K562 (cell line): ENCODE data around the gene SLC17A1. TPM values are rescaled to one million over a fixed set of nuclear protein-coding genes. Genes with fewer than 3 reads are reported as not detected.

Source experiments
- ATAC-seq: fragments of 200-7000 bp; cut with Tn5 transposase; 3 replicates; pipeline ENCODE4 v1.9.1; 2020; ENCODE audit warnings: moderate library complexity
- BruUV-seq: library from RNA; stranded (reverse); fragments of 400-500 nt; replicated peaks from 2 replicates; lab custom pipeline; 2021; lab: Mats Ljungman, UMichigan
- CTCF ChIA-PET: fragments of 300-600 bp; formaldehyde crosslinking; extraction: SDS; loops from one replicate; lab custom pipeline; 2021; ENCODE audit warnings: low intra/inter-chr PET ratio; lab: Yijun Ruan, JAX
- POLR2A ChIA-PET: fragments of 300-600, 350-650 bp; sonication (Branson Sonifier 250); formaldehyde crosslinking; extraction: SDS; loops from one replicate; lab custom pipeline; 2021; ENCODE audit warnings: antibody characterized with exemption, inconsistent platforms; lab: Yijun Ruan, JAX
- DNase-seq, 4 experiments: peaks; one replicate each; pipeline versions ENCODE4 v3.0.0 to v3.0.0-alpha.2; 2011 to 2018; ENCODE audit warnings: low spot score in 3 of 4, mixed read lengths in 3 of 4; ENCODE audit errors: extremely low read depth in 1 of 4
- FAIRE-seq: peaks from 2 replicates; lab custom pipeline; 2011; peaks lifted over from hg19 to GRCh38; lab: Jason Lieb, UNC
- H2AFZ ChIP-seq: 2 replicates; pipeline ENCODE4 v1.6.0; 2011; ENCODE audit warnings: low read depth, low read length, control low read depth, inconsistent platforms
- H3K27ac ChIP-seq: fragments of 200-600 bp; 3 replicates; pipeline ENCODE4 v1.8.0; 2011; ENCODE audit warnings: low read depth, mild to moderate bottlenecking, control low read depth, inconsistent platforms, low read length, moderate library complexity, mixed read lengths; ENCODE audit errors: extremely low read depth
- H3K27me3 ChIP-seq, 2 experiments: fragments of 300-600 bp in 1 of 2; 2 replicates in 1 of 2; 3 replicates in 1 of 2; pipeline versions ENCODE4 v1.6.0 to v1.8.0; 2011; ENCODE audit warnings: inconsistent platforms in 2 of 2, low read length in 2 of 2, mild to moderate bottlenecking in 1 of 2, mixed read lengths in 1 of 2, moderate library complexity in 1 of 2; ENCODE audit not compliant: control insufficient read depth in 2 of 2, insufficient read depth in 2 of 2
- H3K36me3 ChIP-seq: fragments of 300-600 bp; 3 replicates; pipeline ENCODE4 v1.8.0; 2011; ENCODE audit warnings: mild to moderate bottlenecking, low read length, inconsistent platforms; ENCODE audit not compliant: control insufficient read depth, insufficient read depth
- H3K4me1 ChIP-seq, 2 experiments: fragments of 200-600 bp in 1 of 2; replicated peaks in 1 of 2; 2 replicates in 1 of 2; 3 replicates in 1 of 2; pipeline versions ENCODE4 v1.5.1 to v1.8.0; 2011; ENCODE audit warnings: inconsistent platforms in 2 of 2, low read length in 2 of 2, mild to moderate bottlenecking in 1 of 2, mixed read lengths in 1 of 2, moderate library complexity in 1 of 2; ENCODE audit not compliant: control insufficient read depth in 2 of 2, insufficient read depth in 2 of 2
- H3K4me2 ChIP-seq: 2 replicates; pipeline ENCODE4 v1.6.1; 2011; ENCODE audit warnings: low read length, control low read depth, inconsistent platforms, mixed read lengths; ENCODE audit not compliant: insufficient read depth
- H3K4me3 ChIP-seq: fragments of 200-600 bp; sonication (generic), shearing (Covaris generic); 2 replicates; pipeline ENCODE4 v1.5.1; 2016; ENCODE audit warnings: control low read depth, inconsistent platforms
- H3K79me2 ChIP-seq: fragments of 200-600 bp; 3 replicates; pipeline ENCODE4 v1.8.0; 2011; ENCODE audit warnings: low read length, inconsistent platforms; ENCODE audit not compliant: control insufficient read depth, insufficient read depth
- H3K9ac ChIP-seq, 2 experiments: 2 replicates each; pipeline versions ENCODE4 v1.6.0 to v1.6.1; 2011; ENCODE audit warnings: low read depth in 2 of 2, low read length in 2 of 2, control low read depth in 1 of 2, inconsistent platforms in 1 of 2, mild to moderate bottlenecking in 1 of 2, mixed read lengths in 1 of 2; ENCODE audit not compliant: insufficient read depth in 1 of 2
- H3K9me1 ChIP-seq: one replicate; pipeline ENCODE4 v1.6.0; 2011; ENCODE audit warnings: inconsistent platforms, mild to moderate bottlenecking, low read length, moderate library complexity; ENCODE audit not compliant: control insufficient read depth, insufficient read depth
- H3K9me3 ChIP-seq: replicated peaks from 2 replicates; pipeline ENCODE4 v1.5.1; 2011; ENCODE audit warnings: low read depth, low read length, inconsistent platforms; ENCODE audit not compliant: control insufficient read depth, insufficient read depth
- H4K20me1 ChIP-seq: replicated peaks from 2 replicates; pipeline ENCODE4 v1.6.1; 2011; ENCODE audit warnings: low read length, inconsistent platforms, mixed read lengths; ENCODE audit not compliant: control insufficient read depth, insufficient read depth
- C11orf30 ChIP-seq: fragments of 450-650 bp; IDR thresholded peaks from 2 replicates; pipeline ENCODE4 v1.6.1; 2016; ENCODE audit warnings: low read depth, mild to moderate bottlenecking
- MAFG ChIP-seq: fragments of 450-650 bp; conservative IDR thresholded peaks from 2 replicates; pipeline ENCODE4 v1.6.1; 2016; ENCODE audit warnings: missing genetic modification characterization, missing compliant biosample characterization
- NCOR1 ChIP-seq: fragments of 450-650 bp; IDR thresholded peaks from 2 replicates; pipeline ENCODE4 v1.6.1; 2016; ENCODE audit warnings: mild to moderate bottlenecking, moderate library complexity
- ZNF316 ChIP-seq: fragments of 450-650 bp; IDR thresholded peaks from 2 replicates; pipeline ENCODE4 v1.6.1; 2016
- WGBS: fragments of 100-300 bp; shearing (Covaris generic); methylation state at CpG from one replicate; pipeline ENCODE4 v1.1.6; 2016; ENCODE audit warnings: low coverage, mixed read lengths; ENCODE audit not compliant: insufficient coverage; ENCODE audit errors: missing lambda C conversion rate; 5-methylcytosine and 5-hydroxymethylcytosine counted together
- in situ Hi-C: fragments of 300-500 bp; cut with MboI; formaldehyde crosslinking; loops from 4 replicates; pipeline ENCODE4 v1.15.0; 2018; ENCODE audit warnings: inconsistent platforms, mixed read lengths
- intact Hi-C: fragments of 100-400 bp; cut with micrococcal nuclease; formaldehyde crosslinking; loops from 2 replicates; pipeline ENCODE4 v1.14.2; 2022
- polyA plus RNA-seq, 8 experiments: library from polyadenylated mRNA; depleted of rRNA in 4 of 8; stranded (reverse) in 5 of 8; unstranded in 3 of 8; fragments of >200 nt; fragmentation: Nextera tagmentation in 2 of 8; fragmentation: Illumina TruSeq in 1 of 8; extraction: Ambion mirVana in 2 of 8; extraction: Trizol in 1 of 8; gene quantifications; 2 replicates each; pipeline versions ENCODE4 v1.2.1 to v1.2.3, GENCODE V29; 2011 to 2014; ENCODE audit warnings: inconsistent platforms in 1 of 8, missing spikeins in 1 of 8
- total RNA-seq, 7 experiments: library from RNA; depleted of rRNA in 6 of 7; stranded (reverse); fragments of >200 nt in 6 of 7; fragmentation: Illumina TruSeq in 2 of 7; extraction: Trizol in 2 of 7; gene quantifications; 2 replicates each; pipeline versions ENCODE4 v1.2.1 to v1.2.3, GENCODE V29; 2011 to 2021; ENCODE audit warnings: low replicate concordance in 1 of 7
- TF ChIP-seq, protein P1 (sequence below): IDR thresholded peaks from 2 replicates; pipeline ENCODE4 v1.6.1; 2011; ENCODE audit not compliant: insufficient read length; ENCODE audit errors: extremely low read depth
- TF ChIP-seq, protein P2 (sequence below): IDR thresholded peaks from 2 replicates; pipeline ENCODE4 v1.6.1; 2016; ENCODE audit warnings: missing genetic modification characterization, missing compliant biosample characterization

The SLC17A1 gene
- total and polyA plus RNA-seq, 9 of the 15 experiments (the other 6 are each of a cell fraction or from before 2014, with no cell fraction given): not detected

DNA sequence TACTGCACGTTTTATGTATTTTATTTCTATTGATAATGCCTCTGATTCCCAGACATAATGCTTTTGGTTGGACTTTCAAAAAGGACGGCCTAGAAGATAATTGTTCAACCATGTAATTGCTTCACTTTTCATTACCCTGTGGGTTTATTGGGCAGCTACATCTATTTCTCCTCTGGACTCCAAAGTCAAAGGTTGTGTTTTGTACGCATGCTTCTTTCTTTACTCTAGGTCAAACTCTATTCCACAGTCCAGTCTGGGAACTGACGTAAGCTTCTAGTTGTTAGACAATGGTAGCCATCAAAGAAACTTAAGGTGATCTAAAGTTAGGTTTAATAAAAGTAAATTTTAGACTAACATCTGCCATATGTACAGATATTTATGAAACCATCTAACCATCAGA, 48.7 kb upstream of the SLC17A1 start (continued):
- TF ChIP-seq NCOR1: no peak

DNA sequence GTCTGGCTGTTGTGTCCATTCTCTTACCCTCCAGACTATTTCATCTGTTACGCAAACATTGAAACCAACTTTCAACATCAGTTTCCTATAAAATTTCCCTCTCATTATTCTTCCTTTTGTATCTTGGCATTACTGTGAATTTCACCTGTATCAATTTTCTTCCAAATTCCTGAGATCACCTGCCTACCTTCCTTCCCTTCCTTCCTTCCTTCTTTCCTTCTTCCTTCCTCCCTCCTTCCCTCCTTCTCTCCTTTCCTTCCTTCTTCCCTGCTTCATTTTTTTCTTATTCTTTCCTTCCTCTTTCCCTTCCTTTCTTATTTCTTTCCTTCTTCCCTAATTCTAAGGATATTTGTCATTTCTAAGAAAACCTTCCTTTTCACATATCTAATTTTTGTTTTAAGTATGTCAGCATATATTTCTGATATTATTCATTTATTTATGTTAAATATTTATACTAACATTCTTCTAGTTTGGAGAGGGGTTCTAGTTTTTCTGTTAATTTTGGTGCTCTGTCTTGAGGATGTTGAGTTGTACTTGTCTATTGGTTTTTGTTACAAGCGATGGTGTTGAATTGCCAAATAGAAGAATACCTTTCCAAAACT, 47.0 kb upstream of the SLC17A1 start:
- no peak overlapping the region for H2AFZ ChIP-seq
- TF ChIP-seq MAFG (tag): peak; percentile 56
- TF ChIP-seq C11orf30: peak; percentile 71; the same call in 1 of the 2 replicates
- TF ChIP-seq, protein P1, sequence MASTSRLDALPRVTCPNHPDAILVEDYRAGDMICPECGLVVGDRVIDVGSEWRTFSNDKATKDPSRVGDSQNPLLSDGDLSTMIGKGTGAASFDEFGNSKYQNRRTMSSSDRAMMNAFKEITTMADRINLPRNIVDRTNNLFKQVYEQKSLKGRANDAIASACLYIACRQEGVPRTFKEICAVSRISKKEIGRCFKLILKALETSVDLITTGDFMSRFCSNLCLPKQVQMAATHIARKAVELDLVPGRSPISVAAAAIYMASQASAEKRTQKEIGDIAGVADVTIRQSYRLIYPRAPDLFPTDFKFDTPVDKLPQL: no peak
- TF ChIP-seq, protein P2, sequence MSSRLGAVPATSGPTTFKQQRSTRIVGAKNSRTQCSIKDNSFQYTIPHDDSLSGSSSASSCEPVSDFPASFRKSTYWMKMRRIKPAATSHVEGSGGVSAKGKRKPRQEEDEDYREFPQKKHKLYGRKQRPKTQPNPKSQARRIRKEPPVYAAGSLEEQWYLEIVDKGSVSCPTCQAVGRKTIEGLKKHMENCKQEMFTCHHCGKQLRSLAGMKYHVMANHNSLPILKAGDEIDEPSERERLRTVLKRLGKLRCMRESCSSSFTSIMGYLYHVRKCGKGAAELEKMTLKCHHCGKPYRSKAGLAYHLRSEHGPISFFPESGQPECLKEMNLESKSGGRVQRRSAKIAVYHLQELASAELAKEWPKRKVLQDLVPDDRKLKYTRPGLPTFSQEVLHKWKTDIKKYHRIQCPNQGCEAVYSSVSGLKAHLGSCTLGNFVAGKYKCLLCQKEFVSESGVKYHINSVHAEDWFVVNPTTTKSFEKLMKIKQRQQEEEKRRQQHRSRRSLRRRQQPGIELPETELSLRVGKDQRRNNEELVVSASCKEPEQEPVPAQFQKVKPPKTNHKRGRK (tag): peak; percentile 58
- peak; percentile 86 for TF ChIP-seq ZNF316
- DNase-seq (no peak), FAIRE-seq (no peak), ATAC-seq (no peak)
- H3K4me3 ChIP-seq: no peak overlapping the region
- no peaks in the 10 kb centered on the region for H3K36me3 ChIP-seq
- H3K9me1 ChIP-seq: no peaks in the 10 kb centered on the region
- in situ Hi-C loops (no loop called here), intact Hi-C loops (no loop called here)
- CTCF ChIA-PET: no interaction called here
- no peak overlapping the region for H3K27ac ChIP-seq
- no peaks in the 10 kb centered on the region for H3K9me3 ChIP-seq
- H4K20me1 ChIP-seq: no peaks in the 10 kb centered on the region
- no TSS peak for BruUV-seq
- POLR2A ChIA-PET: interaction anchor here (0.6 kb wide), 2 partner anchors 352 to 1535 kb away, joined by 3 read pairs; no protein-coding TSS in a partner anchor
- H3K4me2 ChIP-seq: no peak overlapping the region
- no peaks in the 10 kb centered on the region for H3K27me3 ChIP-seq
- no peak overlapping the region for H3K9ac ChIP-seq
- H3K79me2 ChIP-seq: no peaks in the 10 kb centered on the region
- peaks cover 0 to 5% of the 10 kb centered on the region in 2 experiments; a peak in 3 of 5 replicates for H3K4me1 ChIP-seq
- WGBS: 46% methylated on average over 2 of the region's 2 CpGs
